Mesenchymal stem cell (in vitro differentiated cells and primary cell): ENCODE data around the gene LIMK2.
"Not testable (repeated sequence)": the region's sequence is repeated elsewhere in the genome, so short reads cannot be mapped to it uniquely, and the experiment has no call there.

Source experiments
- DNase-seq: peaks from one replicate; pipeline ENCODE4 v3.0.0-alpha.2; 2013
- H2AFZ ChIP-seq: one replicate; pipeline ENCODE4 v1.6.1; 2013; ENCODE audit warnings: low read depth, mild to moderate bottlenecking, control low read depth, inconsistent platforms, low read length, moderate library complexity
- H2AK5ac ChIP-seq: 2 replicates; pipeline ENCODE4 v1.6.1; 2013; ENCODE audit warnings: low read length, moderate library complexity, mild to moderate bottlenecking, inconsistent platforms; ENCODE audit not compliant: severe bottlenecking
- H2BK120ac ChIP-seq: one replicate; pipeline ENCODE4 v1.6.1; 2013; ENCODE audit warnings: low read depth, mild to moderate bottlenecking, inconsistent platforms, low read length, moderate library complexity
- H2BK12ac ChIP-seq, 2 experiments: one replicate each; pipeline ENCODE4 v1.6.1; 2013; ENCODE audit warnings: inconsistent platforms in 2 of 2, low read length in 2 of 2, mild to moderate bottlenecking in 2 of 2, moderate library complexity in 2 of 2, control low read depth in 1 of 2
- H2BK15ac ChIP-seq: one replicate; pipeline ENCODE4 v1.6.1; 2013; ENCODE audit warnings: mild to moderate bottlenecking, low read depth, inconsistent platforms; ENCODE audit not compliant: poor library complexity, severe bottlenecking
- H2BK5ac ChIP-seq: 2 replicates; pipeline ENCODE4 v1.6.1; 2013; ENCODE audit warnings: low read depth, mild to moderate bottlenecking, low read length, control low read depth, inconsistent platforms; ENCODE audit not compliant: poor library complexity, severe bottlenecking
- H3K14ac ChIP-seq, 2 experiments: one replicate each; pipeline ENCODE4 v1.6.1; 2013; ENCODE audit warnings: inconsistent platforms in 2 of 2, low read length in 2 of 2, control low read depth in 1 of 2, mild to moderate bottlenecking in 1 of 2, moderate library complexity in 1 of 2
- H3K18ac ChIP-seq, 2 experiments: one replicate each; pipeline ENCODE4 v1.6.1; 2013; ENCODE audit warnings: inconsistent platforms in 2 of 2, low read length in 2 of 2, control low read depth in 1 of 2, low read depth in 1 of 2, mild to moderate bottlenecking in 1 of 2
- H3K23ac ChIP-seq, 2 experiments: one replicate each; pipeline ENCODE4 v1.6.1; 2013; ENCODE audit warnings: inconsistent platforms in 2 of 2, low read length in 2 of 2, mild to moderate bottlenecking in 2 of 2, moderate library complexity in 2 of 2, control low read depth in 1 of 2
- H3K27ac ChIP-seq: 2 replicates; pipeline ENCODE4 v1.5.1; 2013; ENCODE audit warnings: mild to moderate bottlenecking, moderate library complexity, low read length, control low read depth, inconsistent platforms; ENCODE audit not compliant: poor library complexity, severe bottlenecking
- H3K27me3 ChIP-seq, 2 experiments: 2 replicates each; pipeline versions ENCODE4 v1.6.1 to v1.7.0; 2013; ENCODE audit warnings: low read length in 2 of 2, mild to moderate bottlenecking in 2 of 2, moderate library complexity in 2 of 2, control low read depth in 1 of 2, inconsistent platforms in 1 of 2; ENCODE audit not compliant: control insufficient read depth in 1 of 2, insufficient read depth in 1 of 2
- H3K36me3 ChIP-seq, 2 experiments: 2 replicates each; pipeline versions ENCODE4 v1.6.1 to v1.7.0; 2013; ENCODE audit warnings: low read length in 2 of 2, control low read depth in 1 of 2, inconsistent platforms in 1 of 2, low read depth in 1 of 2, mild to moderate bottlenecking in 1 of 2; ENCODE audit not compliant: insufficient read depth in 2 of 2, control insufficient read depth in 1 of 2
- H3K4ac ChIP-seq, 2 experiments: one replicate each; pipeline ENCODE4 v1.6.1; 2013; ENCODE audit warnings: inconsistent platforms in 2 of 2, low read length in 2 of 2, mild to moderate bottlenecking in 2 of 2, moderate library complexity in 2 of 2, control low read depth in 1 of 2, low read depth in 1 of 2
- H3K4me1 ChIP-seq: 2 replicates; pipeline ENCODE4 v1.6.1; 2013; ENCODE audit warnings: low read depth, low read length, control low read depth; ENCODE audit not compliant: control insufficient read depth, insufficient read depth
- H3K4me2 ChIP-seq: 2 replicates; pipeline ENCODE4 v1.6.1; 2013; ENCODE audit warnings: low read length, mild to moderate bottlenecking, inconsistent platforms; ENCODE audit not compliant: poor library complexity, severe bottlenecking
- H3K4me3 ChIP-seq, 2 experiments: 2 replicates each; pipeline versions ENCODE4 v1.5.1 to v1.7.0; 2013; ENCODE audit warnings: low read length in 2 of 2, mild to moderate bottlenecking in 2 of 2, control low read depth in 1 of 2, low read depth in 1 of 2; ENCODE audit not compliant: insufficient read depth in 1 of 2
- H3K79me1 ChIP-seq: replicated peaks from 2 replicates; pipeline ENCODE4 v1.6.1; 2013; ENCODE audit warnings: mild to moderate bottlenecking, control low read depth, low read length, inconsistent platforms; ENCODE audit not compliant: poor library complexity, severe bottlenecking
- H3K9ac ChIP-seq: 2 replicates; pipeline ENCODE4 v1.7.0; 2013; ENCODE audit warnings: mild to moderate bottlenecking, low read length, moderate library complexity
- H3K9me3 ChIP-seq: 2 replicates; pipeline ENCODE4 v1.7.0; 2013; ENCODE audit warnings: mild to moderate bottlenecking, low read length; ENCODE audit not compliant: control insufficient read depth
- H4K8ac ChIP-seq: one replicate; pipeline ENCODE4 v1.6.1; 2013; ENCODE audit warnings: inconsistent platforms, mild to moderate bottlenecking, low read length, moderate library complexity
- H4K91ac ChIP-seq: one replicate; pipeline ENCODE4 v1.6.1; 2013; ENCODE audit warnings: mild to moderate bottlenecking, low read length, inconsistent platforms
- WGBS: methylation state at CpG from one replicate; pipeline ENCODE4 v1.1.7; 2013; ENCODE audit warnings: mixed read lengths; 5-methylcytosine and 5-hydroxymethylcytosine counted together

LIMK2 gene

DNA sequence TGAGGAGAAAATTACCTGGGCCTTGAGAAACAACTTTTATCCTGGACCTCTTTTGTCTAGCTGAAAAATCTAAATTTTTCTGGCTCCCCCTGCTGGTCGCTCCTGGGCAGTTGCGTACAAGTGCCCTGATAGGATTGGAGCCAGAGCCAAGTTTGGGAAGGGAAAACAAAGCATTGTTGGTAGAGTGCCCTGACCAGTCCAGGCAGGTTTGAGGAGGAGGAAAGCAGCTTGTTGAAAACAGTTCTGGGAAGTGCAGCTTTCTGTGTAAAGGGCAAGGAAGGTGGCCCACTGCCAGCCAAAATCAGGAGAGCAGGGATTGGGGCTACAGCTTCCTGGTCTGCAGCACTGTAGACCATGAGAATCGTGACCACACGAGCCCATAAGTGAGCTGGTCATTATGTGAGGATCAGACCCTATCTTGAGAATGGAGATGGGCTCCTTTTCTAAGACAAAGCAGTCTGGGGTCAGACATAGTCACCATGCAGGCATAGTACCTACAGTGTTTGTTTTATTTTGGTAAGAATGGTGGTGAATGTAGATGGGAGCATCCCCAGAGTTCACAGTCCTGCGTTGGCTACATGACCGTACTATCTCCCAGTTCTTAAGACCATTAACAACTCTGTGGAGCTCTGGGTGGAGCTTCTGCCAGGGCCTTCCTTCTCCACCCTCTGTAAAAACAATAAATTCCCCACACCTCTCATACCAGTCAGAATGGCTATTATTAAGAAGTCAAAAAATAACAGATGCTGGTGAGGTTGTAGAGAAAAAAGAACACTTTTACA is 101.5 kb downstream of the LIMK2 start:
- Histone ChIP-seq H2BK120ac (no peak overlapping the region), H3K4me1 (no peaks in the 10 kb centered on the region), H3K27me3 (no peaks in the 10 kb centered on the region), H3K9me3 (peaks cover 3% of the 10 kb centered on the region), H3K23ac (no peak overlapping the region), H4K91ac (no peak overlapping the region), H2BK5ac (no peak overlapping the region), H4K8ac (peak overlapping the region; percentile 76), H3K14ac (no peak overlapping the region), H2AK5ac (no peak overlapping the region), H2BK12ac (no peak overlapping the region), H3K27ac (no peak overlapping the region), H2BK15ac (no peak overlapping the region), H3K36me3 (no peaks in the 10 kb centered on the region), H3K4ac (no peak overlapping the region), H3K9ac (peak overlapping the region; percentile 53), H3K18ac (no peak overlapping the region), H3K4me3 (no peak overlapping the region), H3K79me1 (no peaks in the 10 kb centered on the region), H3K4me2 (no peak overlapping the region), H2AFZ (peak overlapping the region; percentile 20)
- DNase-seq = peak; percentile 49
- 30% methylated on average over 4 of the region's 6 CpGs for WGBS

DNA sequence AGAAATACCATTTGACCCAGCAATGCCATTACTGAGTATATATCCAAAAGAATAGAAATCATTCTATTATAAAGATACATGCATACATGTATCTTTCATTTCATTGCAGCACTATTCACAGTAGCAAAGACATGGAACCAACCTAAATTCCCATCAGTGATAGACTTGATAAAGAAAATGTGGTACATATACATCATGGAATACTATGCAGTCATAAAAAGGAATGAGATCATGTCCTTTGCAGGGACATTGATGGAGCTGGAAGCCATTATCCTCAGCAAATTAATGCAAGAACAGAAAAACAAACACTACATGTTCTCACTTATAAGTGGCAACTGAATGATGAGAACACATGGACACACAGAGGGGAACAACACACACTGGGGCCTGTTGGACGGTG is 102.1 kb downstream of the LIMK2 start:
- not testable (repeated sequence) for H3K36me3 ChIP-seq, H2BK15ac ChIP-seq, H3K18ac ChIP-seq, H3K9ac ChIP-seq, H3K4ac ChIP-seq, H2BK5ac ChIP-seq, H3K4me1 ChIP-seq, H3K27me3 ChIP-seq, H4K8ac ChIP-seq, H3K27ac ChIP-seq, H3K14ac ChIP-seq, H3K9me3 ChIP-seq, H2AK5ac ChIP-seq, H3K4me3 ChIP-seq, H4K91ac ChIP-seq, DNase-seq, H2BK12ac ChIP-seq, H2BK120ac ChIP-seq, H3K79me1 ChIP-seq, H3K4me2 ChIP-seq, H3K23ac ChIP-seq, H2AFZ ChIP-seq
- WGBS = 93% methylated on average over 1 of the region's 1 CpG

DNA sequence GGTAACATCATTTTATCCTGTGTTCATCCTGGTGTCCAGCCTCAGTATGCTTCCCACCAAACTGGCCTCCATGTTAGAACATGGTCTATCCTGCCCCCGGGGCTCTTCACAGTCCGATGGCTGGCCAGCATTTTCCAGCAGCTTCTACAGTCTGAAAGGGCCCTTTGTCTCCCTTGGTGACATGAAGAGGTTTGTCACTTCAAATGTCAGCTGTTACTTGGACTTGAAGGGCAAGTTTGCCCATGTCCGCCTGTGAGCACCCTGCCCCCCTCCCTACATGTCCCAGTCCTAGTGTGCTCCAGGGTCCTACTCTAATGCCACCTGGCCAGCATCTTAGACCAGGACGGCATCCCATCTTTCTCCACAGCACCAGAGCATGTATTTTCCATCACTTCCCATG is 109.3 kb downstream of the LIMK2 start:
- H3K14ac ChIP-seq = no peak overlapping the region
- H3K4ac ChIP-seq = no peak overlapping the region
- no peak overlapping the region for H4K91ac ChIP-seq
- no peak overlapping the region for H2BK12ac ChIP-seq
- H4K8ac ChIP-seq = no peak overlapping the region
- H3K9ac ChIP-seq = no peak overlapping the region
- no peaks in the 10 kb centered on the region for H3K9me3 ChIP-seq
- no peak for DNase-seq
- H3K4me2 ChIP-seq = no peak overlapping the region
- no peak overlapping the region for H2BK5ac ChIP-seq
- H3K18ac ChIP-seq = no peak overlapping the region
- no peak overlapping the region for H2AFZ ChIP-seq
- H2AK5ac ChIP-seq = no peak overlapping the region
- 96% methylated on average over 4 of the region's 4 CpGs for WGBS
- H3K36me3 ChIP-seq = peaks cover 15 to 16% of the 10 kb centered on the region in 2 experiments
- no peaks in the 10 kb centered on the region for H3K27me3 ChIP-seq
- no peak overlapping the region for H3K27ac ChIP-seq
- peak overlapping the region in 1 of 2 experiments; percentile 14 for H3K23ac ChIP-seq
- H3K4me1 ChIP-seq = no peaks in the 10 kb centered on the region
- no peak overlapping the region for H2BK120ac ChIP-seq
- no peaks in the 10 kb centered on the region for H3K79me1 ChIP-seq
- no peak overlapping the region for H2BK15ac ChIP-seq
- no peak overlapping the region for H3K4me3 ChIP-seq

DNA sequence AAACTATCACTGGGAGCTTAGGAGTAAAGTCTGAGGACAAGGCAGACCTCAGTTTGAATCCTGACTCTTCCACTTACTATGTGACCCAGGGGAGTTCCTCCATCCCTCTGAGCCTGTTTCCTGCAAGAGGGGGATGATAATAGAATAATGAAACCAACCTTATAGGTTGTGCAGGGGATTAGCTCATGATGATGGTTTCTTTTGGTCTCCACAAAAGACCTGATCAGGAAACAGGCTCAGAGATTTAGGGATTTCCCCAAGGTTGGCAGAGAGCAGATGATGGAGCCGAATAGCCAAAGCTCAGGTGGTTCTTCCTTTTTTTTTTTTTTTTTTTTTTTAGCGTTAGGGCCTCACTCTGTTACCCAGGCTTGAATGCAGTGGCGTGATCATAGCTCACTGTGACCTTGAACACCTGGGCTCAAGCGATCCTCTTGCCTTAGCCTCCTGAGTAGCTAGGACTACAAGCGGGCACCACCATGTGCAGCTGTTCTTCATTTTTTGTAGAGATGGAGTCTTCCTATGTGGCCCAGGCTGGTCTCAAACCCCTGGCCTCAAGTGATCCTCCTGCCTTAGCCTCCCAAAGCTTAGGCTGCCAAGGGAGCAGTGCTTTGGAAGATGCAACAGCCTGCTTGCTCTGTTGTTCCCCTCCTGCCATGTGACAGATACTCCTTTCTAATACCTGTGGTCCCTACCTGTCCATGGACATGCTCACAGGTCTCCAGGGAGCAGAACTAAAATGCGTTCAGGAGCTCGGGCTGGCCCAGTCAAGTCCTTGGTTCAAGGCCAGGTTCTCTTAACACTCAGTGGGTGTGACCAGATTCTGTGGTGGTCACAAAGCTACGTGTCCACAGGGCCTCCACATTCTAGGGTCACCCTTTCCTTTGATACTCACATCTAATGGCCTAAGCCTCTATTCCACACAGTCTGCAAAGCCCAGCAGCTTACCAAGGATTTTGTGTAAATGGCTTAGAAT is 111.8 kb downstream of the LIMK2 start:
- no peak overlapping the region for H2AFZ ChIP-seq
- H3K36me3 ChIP-seq = peaks cover 29 to 35% of the 10 kb centered on the region in 2 experiments
- no peak overlapping the region for H2AK5ac ChIP-seq
- H2BK15ac ChIP-seq = no peak overlapping the region
- H3K4me3 ChIP-seq = no peak overlapping the region
- no peak overlapping the region for H2BK12ac ChIP-seq
- no peak overlapping the region for H3K18ac ChIP-seq
- no peak for DNase-seq
- H3K9me3 ChIP-seq = no peaks in the 10 kb centered on the region
- 96% methylated on average over 7 of the region's 8 CpGs for WGBS
- no peaks in the 10 kb centered on the region for H3K27me3 ChIP-seq
- H3K23ac ChIP-seq = no peak overlapping the region
- no peak overlapping the region for H2BK5ac ChIP-seq
- no peak overlapping the region for H3K14ac ChIP-seq
- no peak overlapping the region for H4K91ac ChIP-seq
- H3K79me1 ChIP-seq = peaks cover 8% of the 10 kb centered on the region
- H2BK120ac ChIP-seq = no peak overlapping the region
- H3K4me2 ChIP-seq = no peak overlapping the region
- no peak overlapping the region for H3K4ac ChIP-seq
- peaks cover 14% of the 10 kb centered on the region for H3K4me1 ChIP-seq
- no peak overlapping the region for H3K9ac ChIP-seq
- H4K8ac ChIP-seq = no peak overlapping the region
- no peak overlapping the region for H3K27ac ChIP-seq
